Mucosa of stomach (tissue), 1 donor: ENCODE data around the gene ARHGAP6.

ENCODE experiments used
- H3K27me3 ChIP-seq: one replicate; pipeline ENCODE4 v1.7.0; 2013; ENCODE audit warnings: mild to moderate bottlenecking, low read length; ENCODE audit not compliant: control insufficient read depth, insufficient read depth
- H3K36me3 ChIP-seq: one replicate; pipeline ENCODE4 v1.7.0; 2013; ENCODE audit warnings: low read length; ENCODE audit not compliant: control insufficient read depth, insufficient read depth
- H3K4me1 ChIP-seq: one replicate; pipeline ENCODE4 v1.7.0; 2013; ENCODE audit warnings: mild to moderate bottlenecking, low read length; ENCODE audit not compliant: control insufficient read depth, insufficient read depth
- H3K4me3 ChIP-seq: one replicate; pipeline ENCODE4 v1.7.0; 2013; ENCODE audit warnings: low read length
- H3K9ac ChIP-seq: one replicate; pipeline ENCODE4 v1.7.0; 2013; ENCODE audit warnings: mild to moderate bottlenecking, low read length, moderate library complexity
- H3K9me3 ChIP-seq: one replicate; pipeline ENCODE4 v1.7.0; 2013; ENCODE audit warnings: mild to moderate bottlenecking, low read length, moderate library complexity; ENCODE audit not compliant: control insufficient read depth
- donor health status: Pancreatic carcinoma.

The ARHGAP6 gene

GRCh38 chrX:11562570-11562969 is 103.2 kb downstream of the ARHGAP6 start:
- Histone ChIP-seq H3K9ac (no peak overlapping the region), H3K36me3 (no peaks in the 10 kb centered on the region), H3K4me1 (no peaks in the 10 kb centered on the region), H3K27me3 (no peaks in the 10 kb centered on the region), H3K9me3 (no peaks in the 10 kb centered on the region), H3K4me3 (no peak overlapping the region)

- no peaks in the 10 kb centered on the region for H3K27me3 ChIP-seq
- no peaks in the 10 kb centered on the region for H3K4me1 ChIP-seq
- H3K9ac ChIP-seq: no peak overlapping the region
- no peaks in the 10 kb centered on the region for H3K36me3 ChIP-seq
- H3K4me3 ChIP-seq: no peak overlapping the region
- no peaks in the 10 kb centered on the region for H3K9me3 ChIP-seq
Measured at GRCh38 chrX:11558972-11559371, 106.7 kb downstream of the ARHGAP6 start.

GRCh38 chrX:11557120-11557519 is 108.6 kb downstream of the ARHGAP6 start:
- no peaks in the 10 kb centered on the region for H3K4me1 ChIP-seq
- no peaks in the 10 kb centered on the region for H3K9me3 ChIP-seq
- H3K27me3 ChIP-seq: no peaks in the 10 kb centered on the region
- no peaks in the 10 kb centered on the region for H3K36me3 ChIP-seq
- no peak overlapping the region for H3K4me3 ChIP-seq
- H3K9ac ChIP-seq: no peak overlapping the region

- no peaks in the 10 kb centered on the region for H3K27me3 ChIP-seq
- H3K4me3 ChIP-seq: no peak overlapping the region
- no peaks in the 10 kb centered on the region for H3K9me3 ChIP-seq
- H3K9ac ChIP-seq: no peak overlapping the region
- no peaks in the 10 kb centered on the region for H3K36me3 ChIP-seq
- no peaks in the 10 kb centered on the region for H3K4me1 ChIP-seq
Measured at GRCh38 chrX:11555759-11556158, 110.0 kb downstream of the ARHGAP6 start.

GRCh38 chrX:11553594-11553993 is 112.1 kb downstream of the ARHGAP6 start:
- Histone ChIP-seq H3K36me3 (no peaks in the 10 kb centered on the region), H3K27me3 (no peaks in the 10 kb centered on the region), H3K9me3 (no peaks in the 10 kb centered on the region), H3K4me1 (no peaks in the 10 kb centered on the region), H3K9ac (no peak overlapping the region), H3K4me3 (no peak overlapping the region)

GRCh38 chrX:11551151-11551550 is 114.6 kb downstream of the ARHGAP6 start:
- no peak overlapping the region for H3K9ac ChIP-seq
- H3K4me3 ChIP-seq: no peak overlapping the region
- no peaks in the 10 kb centered on the region for H3K27me3 ChIP-seq
- H3K9me3 ChIP-seq: no peaks in the 10 kb centered on the region
- no peaks in the 10 kb centered on the region for H3K4me1 ChIP-seq
- H3K36me3 ChIP-seq: no peaks in the 10 kb centered on the region

GRCh38 chrX:11546917-11547316 is 118.8 kb downstream of the ARHGAP6 start:
- Histone ChIP-seq H3K9ac (no peak overlapping the region), H3K27me3 (no peaks in the 10 kb centered on the region), H3K4me3 (no peak overlapping the region), H3K36me3 (no peaks in the 10 kb centered on the region), H3K9me3 (no peaks in the 10 kb centered on the region), H3K4me1 (no peaks in the 10 kb centered on the region)

GRCh38 chrX:11543249-11543648 is 122.5 kb downstream of the ARHGAP6 start:
- Histone ChIP-seq H3K4me1 (no peaks in the 10 kb centered on the region), H3K36me3 (no peaks in the 10 kb centered on the region), H3K9me3 (no peaks in the 10 kb centered on the region), H3K4me3 (no peak overlapping the region), H3K9ac (no peak overlapping the region), H3K27me3 (no peaks in the 10 kb centered on the region)

- Histone ChIP-seq H3K9me3 (no peaks in the 10 kb centered on the region), H3K4me1 (no peaks in the 10 kb centered on the region), H3K36me3 (no peaks in the 10 kb centered on the region), H3K4me3 (no peak overlapping the region), H3K9ac (no peak overlapping the region), H3K27me3 (no peaks in the 10 kb centered on the region)
Measured at GRCh38 chrX:11541510-11541909, 124.2 kb downstream of the ARHGAP6 start.

- no peak overlapping the region for H3K4me3 ChIP-seq
- no peaks in the 10 kb centered on the region for H3K9me3 ChIP-seq
- H3K27me3 ChIP-seq: no peaks in the 10 kb centered on the region
- H3K9ac ChIP-seq: no peak overlapping the region
- H3K4me1 ChIP-seq: no peaks in the 10 kb centered on the region
- H3K36me3 ChIP-seq: no peaks in the 10 kb centered on the region
Measured at GRCh38 chrX:11540532-11541377, 125.0 kb downstream of the ARHGAP6 start.

- Histone ChIP-seq H3K4me1 (no peaks in the 10 kb centered on the region), H3K27me3 (no peaks in the 10 kb centered on the region), H3K9me3 (no peaks in the 10 kb centered on the region), H3K4me3 (no peak overlapping the region), H3K36me3 (no peaks in the 10 kb centered on the region), H3K9ac (no peak overlapping the region)
Measured at GRCh38 chrX:11537141-11537540, 128.6 kb downstream of the ARHGAP6 start.

GRCh38 chrX:11535156-11535919 is 130.4 kb downstream of the ARHGAP6 start:
- Histone ChIP-seq H3K4me1 (no peaks in the 10 kb centered on the region), H3K9me3 (no peaks in the 10 kb centered on the region), H3K9ac (no peak overlapping the region), H3K4me3 (no peak overlapping the region), H3K36me3 (no peaks in the 10 kb centered on the region), H3K27me3 (no peaks in the 10 kb centered on the region)
